Kidney (tissue), 14 donors: ENCODE measurements around the gene C16orf90. TPM values are rescaled to one million over a fixed set of nuclear protein-coding genes. Genes with fewer than 3 reads are reported as not detected.
A peak's percentile ranks its signal among the peaks of the same experiment; 100 is the strongest.

ENCODE experiments used
- DNase-seq, 5 donors: peaks; one replicate each; pipeline ENCODE4 v3.0.0-alpha.2; 2013 to 2020
- FAIRE-seq: peaks from 2 replicates; lab custom pipeline; 2012; peaks lifted over from hg19 to GRCh38; lab: Jason Lieb, UNC
- H3K27ac ChIP-seq, 2 donors: one replicate each; pipeline ENCODE4 v1.7.0; 2013; ENCODE audit warnings: low read depth in 2 of 2, low read length in 2 of 2, inconsistent platforms in 1 of 2
- H3K27me3 ChIP-seq: one replicate; pipeline ENCODE4 v1.7.1; 2013; ENCODE audit warnings: low read length, inconsistent platforms; ENCODE audit not compliant: control insufficient read depth, insufficient read depth
- H3K36me3 ChIP-seq, 3 donors: one replicate each; pipeline versions ENCODE4 v1.7.0 to v1.7.1; 2013; ENCODE audit warnings: low read length in 3 of 3, control low read depth in 1 of 3, inconsistent platforms in 1 of 3; ENCODE audit not compliant: insufficient read depth in 3 of 3, control insufficient read depth in 2 of 3
- H3K4me1 ChIP-seq, 3 donors: one replicate each; pipeline versions ENCODE4 v1.7.0 to v1.7.1; 2013; ENCODE audit warnings: low read length in 3 of 3, inconsistent platforms in 1 of 3, low read depth in 1 of 3; ENCODE audit not compliant: control insufficient read depth in 2 of 3, insufficient read depth in 2 of 3
- H3K4me3 ChIP-seq, 3 donors: one replicate each; pipeline versions ENCODE4 v1.7.0 to v1.8.1; 2013; ENCODE audit warnings: low read length in 3 of 3, control low read depth in 1 of 3, inconsistent platforms in 1 of 3
- H3K9ac ChIP-seq, 3 donors: one replicate each; pipeline versions ENCODE4 v1.7.0 to v1.7.1; 2013; ENCODE audit warnings: low read length in 3 of 3, control low read depth in 1 of 3, inconsistent platforms in 1 of 3
- H3K9me3 ChIP-seq, 3 donors: one replicate each; pipeline versions ENCODE4 v1.7.0 to v1.7.1; 2013; ENCODE audit warnings: low read length in 3 of 3, control low read depth in 1 of 3, inconsistent platforms in 1 of 3; ENCODE audit not compliant: control insufficient read depth in 2 of 3, insufficient read depth in 1 of 3
- intact Hi-C: fragments of 100-400 bp; cut with DNase I; formaldehyde crosslinking; loops from one replicate; pipeline ENCODE4 v1.11.1; 2022
- polyA plus RNA-seq: library from polyadenylated mRNA; stranded (reverse); fragments of 350-450 nt; fragmentation: Illumina TruSeq; extraction: RNeasy Lipid Tissue Mini Kit (QIAGEN cat#74804); gene quantifications from one replicate; pipeline ENCODE4 v1.2.3, GENCODE V29; 2014; ENCODE audit warnings: low read depth, low replicate concordance; ENCODE audit not compliant: insufficient read depth
- total RNA-seq: library from RNA; stranded (reverse); fragmentation: NEBNext Ultra II Directional; extraction: Animal tissue kit (Norgen Biotek cat#: 25700); gene quantifications from one replicate; pipeline ENCODE4 v1.2.1, GENCODE V29; 2021
- TF ChIP-seq, protein P1 (sequence below): IDR thresholded peaks from 3 replicates; pipeline ENCODE4 v1.5.1; 2012; ENCODE audit warnings: mild to moderate bottlenecking, moderate library complexity, borderline replicate concordance; ENCODE audit not compliant: insufficient read depth; ENCODE audit errors: extremely low read depth
- donor health status: control.
- donor health status: control.
- donor health status: control.
- donor health status: control.
- donor health status: control.
- donor health status: DM: yes; HTN: yes; CAD: no.
- donor health status: Normal renal cell carcinoma (clear cell type).

The C16orf90 gene
- total and polyA plus RNA-seq, 2 donors from 2014 or later, result not detected

DNA sequence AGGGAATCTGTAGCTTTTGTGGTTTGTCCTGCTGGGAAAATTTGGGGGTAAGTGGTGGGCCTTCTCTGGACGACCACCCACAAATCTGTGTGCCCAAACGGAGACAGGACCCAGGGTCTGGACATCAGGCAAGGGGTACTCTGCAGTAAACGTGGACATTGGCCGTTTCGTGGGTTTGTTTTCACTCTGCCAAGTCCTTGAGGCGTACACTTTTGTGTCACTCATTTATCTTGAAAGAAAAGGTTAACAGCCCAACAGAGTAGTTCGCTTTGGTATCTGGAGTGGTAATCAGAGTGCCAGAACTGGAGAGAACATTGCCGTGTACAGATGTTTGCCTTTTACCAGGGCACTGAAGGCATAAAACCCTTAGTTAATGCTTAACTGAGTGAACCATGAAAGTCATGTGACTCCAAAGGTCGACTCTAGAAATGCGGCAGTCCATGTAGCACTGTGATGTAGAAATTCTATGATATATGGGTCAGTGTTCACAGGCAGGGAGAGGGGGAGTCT lies 36.4 kb downstream of the C16orf90 start:
- TF ChIP-seq, protein P1, sequence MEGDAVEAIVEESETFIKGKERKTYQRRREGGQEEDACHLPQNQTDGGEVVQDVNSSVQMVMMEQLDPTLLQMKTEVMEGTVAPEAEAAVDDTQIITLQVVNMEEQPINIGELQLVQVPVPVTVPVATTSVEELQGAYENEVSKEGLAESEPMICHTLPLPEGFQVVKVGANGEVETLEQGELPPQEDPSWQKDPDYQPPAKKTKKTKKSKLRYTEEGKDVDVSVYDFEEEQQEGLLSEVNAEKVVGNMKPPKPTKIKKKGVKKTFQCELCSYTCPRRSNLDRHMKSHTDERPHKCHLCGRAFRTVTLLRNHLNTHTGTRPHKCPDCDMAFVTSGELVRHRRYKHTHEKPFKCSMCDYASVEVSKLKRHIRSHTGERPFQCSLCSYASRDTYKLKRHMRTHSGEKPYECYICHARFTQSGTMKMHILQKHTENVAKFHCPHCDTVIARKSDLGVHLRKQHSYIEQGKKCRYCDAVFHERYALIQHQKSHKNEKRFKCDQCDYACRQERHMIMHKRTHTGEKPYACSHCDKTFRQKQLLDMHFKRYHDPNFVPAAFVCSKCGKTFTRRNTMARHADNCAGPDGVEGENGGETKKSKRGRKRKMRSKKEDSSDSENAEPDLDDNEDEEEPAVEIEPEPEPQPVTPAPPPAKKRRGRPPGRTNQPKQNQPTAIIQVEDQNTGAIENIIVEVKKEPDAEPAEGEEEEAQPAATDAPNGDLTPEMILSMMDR, result no peak
- Histone ChIP-seq H3K9ac (peak overlapping the region; percentile 38 to 97 (median 95)), H3K4me3 (peak overlapping the region; percentile 82 to 90 (median 88)), H3K27ac (peak overlapping the region; percentile 95 to 98), H3K27me3 (no peaks in the 10 kb centered on the region), H3K36me3 (no peaks in the 10 kb centered on the region), H3K4me1 (peaks cover 7 to 31% (median 31%) of the 10 kb centered on the region in 3 donors), H3K9me3 (no peaks in the 10 kb centered on the region)
- DNase-seq (peak in 3 of 5 donors; percentile 43 to 89 (median 86)), FAIRE-seq (peak; percentile 91)
- intact Hi-C loops, result no loop called here

DNA sequence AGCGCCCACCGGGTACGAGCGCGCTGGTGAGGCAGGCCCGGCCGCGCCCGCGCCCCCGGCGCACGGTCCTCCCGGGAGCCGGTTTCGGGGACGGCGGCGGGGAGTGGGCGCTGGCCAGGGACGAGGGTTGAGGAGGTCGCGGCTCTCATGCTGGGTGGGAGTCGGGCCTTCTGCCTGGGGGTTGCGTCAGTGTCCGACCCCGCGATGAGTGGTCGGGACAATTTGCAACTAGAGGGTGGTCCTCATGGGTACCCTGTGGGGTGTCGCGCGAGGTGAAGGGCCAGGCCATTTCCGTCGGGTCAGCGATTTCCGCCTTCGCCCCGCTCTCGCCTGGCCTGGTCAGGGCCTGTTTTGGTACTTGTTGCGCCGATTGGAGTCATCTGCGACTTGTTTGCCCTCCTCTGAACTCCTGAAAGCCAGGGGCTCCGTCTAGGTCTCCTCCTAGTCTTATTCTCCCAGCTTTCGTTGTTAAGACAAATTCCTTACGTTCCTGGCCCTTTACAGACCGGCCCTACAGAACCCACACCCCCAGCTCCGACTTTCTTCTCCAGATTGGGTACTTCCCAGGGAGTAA lies 36.9 kb downstream of the C16orf90 start:
- intact Hi-C loops, result no loop called here
- DNase-seq, result peak; percentile 28 to 81 (median 60)
- Histone ChIP-seq H3K27me3 (no peaks in the 10 kb centered on the region), H3K27ac (peak overlapping the region; percentile 95 to 98), H3K9ac (peak overlapping the region; percentile 38 to 97 (median 95)), H3K4me1 (peaks cover 7 to 31% (median 31%) of the 10 kb centered on the region in 3 donors), H3K9me3 (no peaks in the 10 kb centered on the region), H3K4me3 (peak overlapping the region; percentile 82 to 90 (median 88)), H3K36me3 (no peaks in the 10 kb centered on the region)
- FAIRE-seq, result no peak
- TF ChIP-seq, protein P1, result no peak

DNA sequence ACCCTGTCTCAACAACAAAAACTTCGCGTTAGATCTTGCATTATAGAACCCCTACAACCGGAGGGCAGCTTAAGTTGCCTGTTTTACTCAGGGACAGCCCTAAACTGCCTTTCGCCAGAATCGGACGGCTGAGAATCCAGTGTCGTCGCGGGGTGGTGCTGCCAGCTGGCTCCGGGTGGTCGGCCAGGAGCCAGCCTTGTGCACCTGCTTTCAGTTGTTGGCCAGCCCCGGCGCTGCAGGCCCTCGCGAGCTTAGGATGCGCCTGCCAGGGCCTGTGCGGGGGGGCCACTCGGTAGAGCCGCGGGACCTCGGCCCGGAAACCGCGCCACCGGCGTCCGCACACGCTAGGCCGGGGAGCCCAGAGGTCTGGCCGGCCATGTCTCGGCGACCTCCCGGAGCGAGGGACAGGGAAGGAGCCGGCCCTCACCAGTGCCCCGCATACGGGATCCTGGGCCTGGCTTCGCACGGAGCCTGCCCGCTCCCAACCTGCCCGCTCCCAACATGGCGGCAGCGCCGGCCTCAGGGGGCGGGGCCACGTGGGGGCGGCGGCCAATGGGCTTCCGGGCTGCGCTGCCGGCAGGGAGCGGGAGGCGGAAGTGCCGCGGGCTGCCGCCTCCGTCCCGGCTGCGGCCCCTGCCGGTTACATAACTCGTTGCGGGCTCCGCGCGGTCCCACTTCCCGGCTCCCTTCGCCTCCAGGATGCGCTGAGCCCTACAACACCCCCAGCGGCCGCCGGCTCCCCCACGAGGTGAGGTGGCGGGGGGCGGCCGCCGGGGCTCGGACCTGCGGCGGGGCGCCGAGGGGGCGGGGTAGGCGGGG lies 37.6 kb downstream of the C16orf90 start:
- intact Hi-C loops, result no loop called here
- DNase-seq (peak; percentile 92 to 97 (median 96)), FAIRE-seq (no peak)
- Histone ChIP-seq H3K9ac (peak overlapping the region; percentile 52 to 97 (median 53)), H3K4me1 (peaks cover 7 to 31% (median 29%) of the 10 kb centered on the region in 3 donors), H3K36me3 (no peaks in the 10 kb centered on the region), H3K4me3 (peak overlapping the region; percentile 59 to 90 (median 65)), H3K27ac (peak overlapping the region; percentile 95 to 98), H3K27me3 (no peaks in the 10 kb centered on the region), H3K9me3 (no peaks in the 10 kb centered on the region)
- TF ChIP-seq, protein P1, result peak; percentile 29
